ENCODE measurements around the gene SOS2.
A peak's percentile ranks its signal among the peaks of the same experiment; 100 is the strongest.

Gene SOS2

GRCh38 chr14:50095895-50096294 is 135.5 kb downstream of the SOS2 start:
- no peak for DNase-seq
- Histone ChIP-seq H3K9me3 (ENCODE audit: severe bottlenecking) (no peaks in the 10 kb centered on the region), H3K36me3 (no peaks in the 10 kb centered on the region), H3K27ac (no peak overlapping the region), H3K27me3 (ENCODE audit: insufficient read depth, low read depth, severe bottlenecking) (no peaks in the 10 kb centered on the region), H3K4me3 (ENCODE audit: low read depth, low read length) (no peak overlapping the region)
- TF ChIP-seq, protein P1, sequence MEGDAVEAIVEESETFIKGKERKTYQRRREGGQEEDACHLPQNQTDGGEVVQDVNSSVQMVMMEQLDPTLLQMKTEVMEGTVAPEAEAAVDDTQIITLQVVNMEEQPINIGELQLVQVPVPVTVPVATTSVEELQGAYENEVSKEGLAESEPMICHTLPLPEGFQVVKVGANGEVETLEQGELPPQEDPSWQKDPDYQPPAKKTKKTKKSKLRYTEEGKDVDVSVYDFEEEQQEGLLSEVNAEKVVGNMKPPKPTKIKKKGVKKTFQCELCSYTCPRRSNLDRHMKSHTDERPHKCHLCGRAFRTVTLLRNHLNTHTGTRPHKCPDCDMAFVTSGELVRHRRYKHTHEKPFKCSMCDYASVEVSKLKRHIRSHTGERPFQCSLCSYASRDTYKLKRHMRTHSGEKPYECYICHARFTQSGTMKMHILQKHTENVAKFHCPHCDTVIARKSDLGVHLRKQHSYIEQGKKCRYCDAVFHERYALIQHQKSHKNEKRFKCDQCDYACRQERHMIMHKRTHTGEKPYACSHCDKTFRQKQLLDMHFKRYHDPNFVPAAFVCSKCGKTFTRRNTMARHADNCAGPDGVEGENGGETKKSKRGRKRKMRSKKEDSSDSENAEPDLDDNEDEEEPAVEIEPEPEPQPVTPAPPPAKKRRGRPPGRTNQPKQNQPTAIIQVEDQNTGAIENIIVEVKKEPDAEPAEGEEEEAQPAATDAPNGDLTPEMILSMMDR (IDR thresholded peaks at IDR 0.05; ENCODE audit: low read depth, low read length): no peak

DNA sequence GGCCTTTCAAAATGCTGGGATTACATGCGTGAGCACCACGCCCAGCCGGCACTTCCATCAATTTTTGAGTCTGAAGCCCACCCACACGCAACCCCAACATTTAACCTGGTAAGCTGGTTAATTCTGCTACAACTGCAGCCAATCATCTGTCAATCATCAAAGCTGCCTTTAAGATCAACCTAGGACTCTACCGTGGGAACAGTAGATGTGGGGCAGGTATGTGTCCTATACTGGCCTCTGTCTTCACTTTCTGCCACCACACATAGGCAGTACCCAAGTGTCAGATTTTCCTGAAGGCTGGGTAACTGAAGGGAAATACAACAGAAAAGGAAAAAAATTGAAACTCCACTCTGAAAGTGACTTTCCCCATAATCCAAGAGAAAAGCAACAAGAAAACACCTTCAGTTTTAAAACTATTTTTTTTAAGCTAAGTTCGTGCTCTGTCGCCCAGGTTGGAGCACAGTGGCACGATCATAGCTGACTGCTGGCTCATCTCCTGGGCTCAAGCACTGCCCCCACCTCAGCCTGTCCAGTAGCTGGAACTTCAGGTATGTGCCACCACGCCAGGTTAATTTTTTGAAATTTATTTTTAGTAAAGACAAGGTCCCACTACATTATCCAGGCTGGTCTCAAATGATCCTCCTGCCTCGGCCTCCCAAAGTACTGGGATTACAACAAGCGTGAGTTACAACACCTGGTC is 137.2 kb downstream of the SOS2 start:
- no peak for DNase-seq
- Histone ChIP-seq H3K27me3 (ENCODE audit: insufficient read depth, low read depth, severe bottlenecking) (no peaks in the 10 kb centered on the region), H3K9me3 (ENCODE audit: severe bottlenecking) (no peaks in the 10 kb centered on the region), H3K27ac (no peak overlapping the region), H3K36me3 (no peaks in the 10 kb centered on the region), H3K4me3 (ENCODE audit: low read depth, low read length) (no peak overlapping the region)
- TF ChIP-seq, protein P1 (IDR thresholded peaks at IDR 0.05; ENCODE audit: low read depth, low read length): no peak

- Histone ChIP-seq H3K9me3 (ENCODE audit: severe bottlenecking) (no peaks in the 10 kb centered on the region), H3K27me3 (ENCODE audit: insufficient read depth, low read depth, severe bottlenecking) (no peaks in the 10 kb centered on the region), H3K4me3 (ENCODE audit: low read depth, low read length) (no peak overlapping the region), H3K36me3 (no peaks in the 10 kb centered on the region), H3K27ac (no peak overlapping the region)
- TF ChIP-seq, protein P1 (IDR thresholded peaks at IDR 0.05; ENCODE audit: low read depth, low read length): no peak
- DNase-seq: peak; percentile 50
Measured at GRCh38 chr14:50093496-50093895, 137.9 kb downstream of the SOS2 start.

- no peaks in the 10 kb centered on the region for H3K27me3 ChIP-seq (ENCODE audit: insufficient read depth, low read depth, severe bottlenecking)
- H3K27ac ChIP-seq: no peak overlapping the region
- no peak for DNase-seq
- H3K36me3 ChIP-seq: no peaks in the 10 kb centered on the region
- H3K4me3 ChIP-seq (ENCODE audit: low read depth, low read length): no peak overlapping the region
- no peaks in the 10 kb centered on the region for H3K9me3 ChIP-seq (ENCODE audit: severe bottlenecking)
- TF ChIP-seq, protein P1 (IDR thresholded peaks at IDR 0.05; ENCODE audit: low read depth, low read length): no peak
Measured at GRCh38 chr14:50092006-50092555, 139.3 kb downstream of the SOS2 start.

DNA sequence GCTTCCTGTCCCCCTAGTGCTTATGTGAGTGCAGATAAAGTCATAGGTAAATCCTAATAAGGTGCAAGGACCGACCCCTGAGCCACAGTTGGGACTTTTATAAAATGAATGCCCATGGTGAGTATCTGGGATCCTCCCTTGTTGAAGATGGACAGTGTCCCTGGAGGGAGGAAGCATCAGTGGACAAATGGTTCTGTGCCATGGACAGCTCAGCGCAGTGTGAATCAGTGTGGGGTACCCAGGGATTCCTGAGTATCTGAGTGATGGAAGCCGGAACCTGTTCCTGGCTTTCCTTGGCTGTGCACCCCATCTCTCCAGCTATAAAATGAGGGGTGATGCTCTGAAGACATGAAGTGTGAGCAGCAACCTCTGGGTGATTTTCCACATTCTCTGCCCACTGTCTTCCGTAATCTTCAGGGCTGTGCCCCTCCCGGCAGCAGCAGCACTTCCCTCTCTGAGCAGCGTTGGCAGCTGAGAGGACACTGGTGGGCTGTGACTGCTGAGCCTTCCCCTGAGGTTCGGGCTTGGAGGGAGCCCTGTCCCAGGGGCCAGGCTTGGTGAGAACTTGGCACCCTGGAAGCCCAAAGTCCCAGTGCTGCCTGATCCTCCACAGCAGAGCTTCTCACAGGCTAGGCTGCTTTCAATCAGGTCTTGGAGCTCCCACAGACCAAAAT is 140.0 kb downstream of the SOS2 start:
- Histone ChIP-seq H3K9me3 (ENCODE audit: severe bottlenecking) (no peaks in the 10 kb centered on the region), H3K4me3 (ENCODE audit: low read depth, low read length) (no peak overlapping the region), H3K27me3 (ENCODE audit: insufficient read depth, low read depth, severe bottlenecking) (no peaks in the 10 kb centered on the region), H3K27ac (no peak overlapping the region), H3K36me3 (no peaks in the 10 kb centered on the region)
- DNase-seq: no peak
- TF ChIP-seq, protein P1 (IDR thresholded peaks at IDR 0.05; ENCODE audit: low read depth, low read length): no peak

All from WERI-Rb-1 (cell line).